ENCODE measurements around the gene APLNR. TPM values are rescaled to one million over a fixed set of nuclear protein-coding genes. Genes with fewer than 3 reads are reported as not detected.

Gene APLNR
- total RNA-seq, 2 experiments from 2014 or later = not detected

Other genes with a start within 250 kb of the APLNR start
- not detected for gene OR5AK2, start 248.3 kb downstream of the APLNR start, total RNA-seq
- gene LRRC55, start 55.3 kb downstream of the APLNR start, total RNA-seq = not detected
- 10 to 100 TPM; 20.8 to 22.1 TPM for gene TNKS1BP1, start 87.7 kb upstream of the APLNR start, total RNA-seq
- 100 to 1,000 TPM; 318 to 332 TPM for gene SSRP1, start 98.6 kb upstream of the APLNR start, total RNA-seq
- not detected for gene P2RX3, start 101.1 kb upstream of the APLNR start, total RNA-seq
- not detected for gene PRG3, start 143.9 kb upstream of the APLNR start, total RNA-seq
- gene PRG2, start 153.4 kb upstream of the APLNR start, total RNA-seq = 1 to 10 TPM in 1 of 2 experiments, under 1 TPM in 1; 0.54 to 2.1 TPM
- gene SLC43A3, start 189.9 kb upstream of the APLNR start, total RNA-seq = 100 to 1,000 TPM; 331 to 348 TPM
- under 1 TPM; 0.43 to 0.44 TPM for gene RTN4RL2, start 223.3 kb upstream of the APLNR start, total RNA-seq

Data from activated naive CD8-positive, alpha-beta T cell treated with anti-CD3 and anti-CD28 coated beads for 36 hours (primary cell).